C1 segment of cervical spinal cord (tissue), 14 donors: Measurements from ENCODE around the gene CIAO2B.

ENCODE experiments used
- DNase-seq, 14 donors: peaks; one replicate each; lab custom pipeline; 2025; lab: John Stamatoyannopoulos, UW

CIAO2B gene

GRCh38 chr16:66920924-66921680 is 13.1 kb downstream of the CIAO2B start:
- no peak for DNase-seq

- no peak for DNase-seq
Observed at GRCh38 chr16:66920299-66920590, 14.0 kb downstream of the CIAO2B start.

- DNase-seq, result no peak
Observed at GRCh38 chr16:66919569-66920298, 14.5 kb downstream of the CIAO2B start.

GRCh38 chr16:66918803-66919568 is 15.2 kb downstream of the CIAO2B start, which contains the start of gene CDH16:
Gene CDH16, minus strand, starts transcription at chr16:66918885. Its CDS starts 820 bp downstream, at chr16:66918065.
- no peak for DNase-seq

GRCh38 chr16:66918355-66918754 is 15.8 kb downstream of the CIAO2B start:
- no peak for DNase-seq

GRCh38 chr16:66917741-66918140 is 16.5 kb downstream of the CIAO2B start:
- no peak for DNase-seq

- no peak for DNase-seq
Observed at GRCh38 chr16:66916518-66916917, 17.7 kb downstream of the CIAO2B start.

- DNase-seq, result no peak
Observed at GRCh38 chr16:66915041-66915440, 19.2 kb downstream of the CIAO2B start.

- DNase-seq, result no peak
Observed at GRCh38 chr16:66914541-66914940, 19.7 kb downstream of the CIAO2B start.

GRCh38 chr16:66913711-66914110 is 20.5 kb downstream of the CIAO2B start:
- DNase-seq, result no peak

- no peak for DNase-seq
Observed at GRCh38 chr16:66913081-66913480, 21.1 kb downstream of the CIAO2B start.

- DNase-seq, result no peak
Observed at GRCh38 chr16:66911801-66912200, 22.4 kb downstream of the CIAO2B start.

- DNase-seq, result no peak
Observed at GRCh38 chr16:66911112-66911511, 23.1 kb downstream of the CIAO2B start.

GRCh38 chr16:66910175-66910940 is 23.8 kb downstream of the CIAO2B start:
- DNase-seq, result no peak

GRCh38 chr16:66908762-66909559 is 25.2 kb downstream of the CIAO2B start:
- DNase-seq, result no peak

- DNase-seq, result no peak
Observed at GRCh38 chr16:66908116-66908515, 26.1 kb downstream of the CIAO2B start.

- DNase-seq, result no peak
Observed at GRCh38 chr16:66906916-66907836, 27.0 kb downstream of the CIAO2B start.

GRCh38 chr16:66905633-66906539 is 28.3 kb downstream of the CIAO2B start:
- DNase-seq, result no peak
